GM23248 (cell line): ENCODE measurements around the gene OR2A2.

Source experiments
- EZH2 ChIP-seq: fragments of 200-600 bp; sonication (generic); IDR thresholded peaks from 2 replicates; pipeline ENCODE4 v1.6.1; 2018; ENCODE audit warnings: antibody characterized with exemption, mild to moderate bottlenecking; ENCODE audit not compliant: insufficient read depth, poor library complexity, severe bottlenecking
- EZH2phosphoT487 ChIP-seq: fragments of 200-600 bp; sonication (generic); IDR thresholded peaks from 2 replicates; pipeline ENCODE4 v1.6.1; 2018; ENCODE audit warnings: antibody characterized with exemption, moderate library complexity, mild to moderate bottlenecking, low read depth; ENCODE audit not compliant: insufficient read depth

DNA sequence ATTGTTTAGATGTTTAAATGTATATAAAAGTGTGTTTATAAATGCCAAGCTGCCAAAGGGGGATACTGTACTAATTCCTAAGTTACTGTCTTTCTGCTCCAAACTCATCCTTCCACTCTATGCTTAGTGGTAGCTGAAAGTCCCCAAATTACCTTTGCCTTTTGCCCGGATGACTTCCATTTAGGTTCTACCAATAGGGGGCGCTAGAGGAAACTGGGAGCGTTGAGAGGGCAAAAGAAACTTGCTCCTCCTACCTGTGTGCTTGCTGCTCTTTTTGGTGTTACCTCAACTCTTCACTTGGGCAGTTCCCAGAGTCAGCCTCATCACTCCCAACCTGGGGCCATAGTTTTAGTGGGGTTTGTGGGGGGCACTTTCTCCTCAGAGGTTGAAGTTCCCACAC lies 45.7 kb upstream of the OR2A2 start:
- TF ChIP-seq EZH2, result no peak
- no peak for TF ChIP-seq EZH2phosphoT487
